Endodermal cell (in vitro differentiated cells): ENCODE data around the gene OR52J3. TPM values are rescaled to one million over a fixed set of nuclear protein-coding genes. Genes with fewer than 3 reads are reported as not detected.
A peak's percentile ranks its signal among the peaks of the same experiment; 100 is the strongest.

Experiments used
- DNase-seq: peaks from one replicate; pipeline ENCODE4 v3.0.0-alpha.2; 2017
- H3K27ac ChIP-seq: 2 replicates; pipeline ENCODE4 v1.5.1; 2013; ENCODE audit warnings: mild to moderate bottlenecking, low read depth, low read length, moderate library complexity
- H3K27me3 ChIP-seq: 2 replicates; pipeline ENCODE4 v1.6.1; 2013; ENCODE audit warnings: mild to moderate bottlenecking, low read length, moderate library complexity; ENCODE audit not compliant: insufficient read depth, control insufficient read depth, poor library complexity, severe bottlenecking
- H3K36me3 ChIP-seq: 2 replicates; pipeline ENCODE4 v1.7.0; 2013; ENCODE audit warnings: mild to moderate bottlenecking, low read length, moderate library complexity; ENCODE audit not compliant: control insufficient read depth, insufficient read depth
- H3K4me1 ChIP-seq: one replicate; pipeline ENCODE4 v1.7.0; 2013; ENCODE audit warnings: low read length; ENCODE audit not compliant: control insufficient read depth, insufficient read depth
- H3K4me3 ChIP-seq: 2 replicates; pipeline ENCODE4 v1.5.1; 2013; ENCODE audit warnings: mild to moderate bottlenecking, low read length, moderate library complexity
- H3K9ac ChIP-seq: 2 replicates; pipeline ENCODE4 v1.6.1; 2013; ENCODE audit warnings: mild to moderate bottlenecking, low read length, moderate library complexity; ENCODE audit not compliant: poor library complexity, severe bottlenecking; ENCODE audit errors: extremely low read depth
- H3K9me3 ChIP-seq: 2 replicates; pipeline ENCODE4 v1.6.1; 2013; ENCODE audit warnings: mild to moderate bottlenecking, low read length, moderate library complexity; ENCODE audit not compliant: control insufficient read depth
- H3K27ac Mint-ChIP-seq: 2 replicates; pipeline ENCODE4 v1.8.0; 2020; ENCODE audit warnings: mixed read lengths
- H3K27me3 Mint-ChIP-seq: 2 replicates; pipeline ENCODE4 v1.8.0; 2021; ENCODE audit warnings: mild to moderate bottlenecking, mixed read lengths; ENCODE audit not compliant: insufficient read depth
- H3K36me3 Mint-ChIP-seq: 2 replicates; pipeline ENCODE4 v1.8.0; 2020; ENCODE audit warnings: low read depth, mixed read lengths
- H3K4me1 Mint-ChIP-seq: 2 replicates; pipeline ENCODE4 v1.8.0; 2020; ENCODE audit warnings: mixed read lengths
- H3K4me3 Mint-ChIP-seq: 2 replicates; pipeline ENCODE4 v1.8.0; 2020; ENCODE audit warnings: mild to moderate bottlenecking, moderate library complexity, mixed read lengths
- H3K9me3 Mint-ChIP-seq: 2 replicates; pipeline ENCODE4 v1.8.0; 2020; ENCODE audit warnings: mild to moderate bottlenecking, mixed read lengths
- CTCF ChIP-seq: fragments of 200-600 bp; sonication (generic); conservative IDR thresholded peaks from 2 replicates; pipeline ENCODE4 v1.5.0; 2021; ENCODE audit warnings: antibody characterized with exemption, mild to moderate bottlenecking
- WGBS, 2 experiments: methylation state at CpG; one replicate each; pipeline versions ENCODE4 v1.1.5 to v1.1.7; 2013; ENCODE audit warnings: missing lambda C conversion rate in 2 of 2, mixed read lengths in 1 of 2; ENCODE audit not compliant: insufficient coverage in 1 of 2, insufficient read length in 1 of 2; 5-methylcytosine and 5-hydroxymethylcytosine counted together
- total RNA-seq, 2 donors: library from RNA; stranded (reverse); fragmentation: NEBNext Ultra II Directional in 1 of 2; extraction: Animal tissue kit (Norgen Biotek cat#: 25700) in 1 of 2; gene quantifications; 2 replicates in 1 of 2; 3 replicates in 1 of 2; pipeline ENCODE4 v1.2.1, GENCODE V29; 2021

OR52J3 gene
- total RNA-seq, 2 donors from 2014 or later = not detected

DNA sequence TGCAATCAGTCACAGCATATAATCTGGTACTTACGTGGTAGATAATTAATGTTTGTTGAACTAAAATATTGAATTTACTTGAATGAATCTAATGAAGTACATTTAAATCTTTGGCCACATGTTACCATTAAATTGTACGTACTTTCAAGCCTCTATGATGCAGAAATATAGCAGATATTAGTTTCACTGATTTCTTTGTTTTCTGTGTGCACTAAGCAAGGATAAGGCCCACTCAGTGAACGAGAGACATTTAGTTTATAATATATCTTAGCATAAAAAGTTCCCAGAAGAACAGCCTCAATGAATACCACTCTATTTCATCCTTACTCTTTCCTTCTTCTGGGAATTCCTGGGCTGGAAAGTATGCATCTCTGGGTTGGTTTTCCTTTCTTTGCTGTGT lies 22.9 kb downstream of the OR52J3 start, which contains the start of gene OR52E1:
Gene OR52E1 (plus strand): TSS at position 301 of the 400 bp plus-strand sequence.
- Histone ChIP-seq H3K9me3 (no peaks in the 10 kb centered on the region), H3K36me3 (no peaks in the 10 kb centered on the region), H3K27me3 (no peaks in the 10 kb centered on the region), H3K4me3 (no peak within 1 kb of the TSS), H3K4me1 (no peaks in the 10 kb centered on the region), H3K9ac (no peak within 1 kb of the TSS), H3K27ac (no peak within 1 kb of the TSS)
- Mint-ChIP-seq H3K4me3 (no peak within 1 kb of the TSS), H3K4me1 (peaks cover 13% of the 10 kb centered on the region), H3K9me3 (no peaks in the 10 kb centered on the region), H3K36me3 (no peaks in the 10 kb centered on the region), H3K27me3 (no peaks in the 10 kb centered on the region), H3K27ac (no peak within 1 kb of the TSS)
- no peak for DNase-seq
- 92 to 100% methylated on average over 2 of the region's 3 CpGs for WGBS, 2 experiments
- no peak for TF ChIP-seq CTCF

DNA sequence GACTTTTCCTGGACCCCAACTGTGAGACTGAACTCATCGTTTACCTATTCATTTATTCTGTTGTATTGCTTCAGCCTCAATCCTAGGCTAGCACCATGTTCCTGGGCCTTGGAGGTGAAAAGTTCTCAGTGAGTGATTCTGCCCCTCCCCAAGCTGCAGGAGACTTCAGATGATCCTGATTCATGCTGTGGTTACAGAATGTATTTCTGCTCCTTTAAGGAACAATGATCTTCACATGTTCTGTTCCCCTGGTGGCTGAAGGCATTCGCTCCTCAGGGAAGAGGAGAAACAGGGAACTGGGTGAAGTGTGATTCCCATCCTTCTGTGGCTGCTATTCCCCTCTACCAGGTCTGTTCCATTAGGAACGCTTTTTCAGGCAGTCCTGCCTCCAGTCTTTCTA lies 25.5 kb downstream of the OR52J3 start:
- Histone ChIP-seq H3K9me3 (no peaks in the 10 kb centered on the region), H3K9ac (no peak overlapping the region), H3K36me3 (no peaks in the 10 kb centered on the region), H3K4me3 (no peak overlapping the region), H3K27me3 (no peaks in the 10 kb centered on the region), H3K4me1 (no peaks in the 10 kb centered on the region), H3K27ac (no peak overlapping the region)
- Mint-ChIP-seq H3K4me3 (no peak overlapping the region), H3K27ac (no peak overlapping the region), H3K36me3 (no peaks in the 10 kb centered on the region), H3K4me1 (peaks cover 4% of the 10 kb centered on the region), H3K27me3 (no peaks in the 10 kb centered on the region), H3K9me3 (no peaks in the 10 kb centered on the region)
- WGBS, 2 experiments = 71 to 80% methylated on average over 1 to 3 of the region's 3 CpGs
- TF ChIP-seq CTCF = peak; percentile 50
- peak; percentile 66 for DNase-seq

DNA sequence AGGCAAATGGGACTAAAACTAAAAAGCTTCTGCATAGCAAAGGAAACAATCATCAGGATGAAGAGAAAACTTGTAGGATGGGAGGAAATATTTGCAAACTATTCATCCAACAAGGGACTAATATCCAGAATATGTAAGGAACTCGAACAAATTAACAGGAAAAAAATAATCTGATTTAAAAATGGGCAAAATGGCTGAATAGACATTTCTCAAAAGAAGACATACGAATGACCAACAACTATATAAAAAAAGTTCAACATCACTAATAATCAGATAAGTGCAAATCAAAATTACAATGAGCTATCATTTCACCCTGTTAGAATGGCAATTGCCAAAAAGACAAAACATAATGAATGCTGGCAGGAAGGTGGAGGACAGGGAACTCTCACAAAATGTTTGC lies 35.1 kb downstream of the OR52J3 start:
- H3K36me3 Mint-ChIP-seq = no peaks in the 10 kb centered on the region
- no peak for DNase-seq
- Histone ChIP-seq H3K9ac (no peak overlapping the region), H3K4me1 (no peaks in the 10 kb centered on the region), H3K27me3 (no peaks in the 10 kb centered on the region), H3K4me3 (no peak overlapping the region), H3K27ac (no peak overlapping the region), H3K36me3 (no peaks in the 10 kb centered on the region), H3K9me3 (no peaks in the 10 kb centered on the region)
- 90% methylated on average over 2 of the region's 2 CpGs; no CpG with 5 or more reads in 1 of the 2 experiments for WGBS, 2 experiments
- no peak overlapping the region for H3K4me3 Mint-ChIP-seq
- H3K9me3 Mint-ChIP-seq = no peaks in the 10 kb centered on the region
- no peak overlapping the region for H3K27ac Mint-ChIP-seq
- no peaks in the 10 kb centered on the region for H3K4me1 Mint-ChIP-seq
- TF ChIP-seq CTCF = no peak
- no peaks in the 10 kb centered on the region for H3K27me3 Mint-ChIP-seq
